ENCODE measurements around the gene CSRP2. TPM values are rescaled to one million over a fixed set of nuclear protein-coding genes. Genes with fewer than 3 reads are reported as not detected.

The CSRP2 gene
- total RNA-seq, 1 experiment from 2014 or later, result 36.1 TPM

DNA sequence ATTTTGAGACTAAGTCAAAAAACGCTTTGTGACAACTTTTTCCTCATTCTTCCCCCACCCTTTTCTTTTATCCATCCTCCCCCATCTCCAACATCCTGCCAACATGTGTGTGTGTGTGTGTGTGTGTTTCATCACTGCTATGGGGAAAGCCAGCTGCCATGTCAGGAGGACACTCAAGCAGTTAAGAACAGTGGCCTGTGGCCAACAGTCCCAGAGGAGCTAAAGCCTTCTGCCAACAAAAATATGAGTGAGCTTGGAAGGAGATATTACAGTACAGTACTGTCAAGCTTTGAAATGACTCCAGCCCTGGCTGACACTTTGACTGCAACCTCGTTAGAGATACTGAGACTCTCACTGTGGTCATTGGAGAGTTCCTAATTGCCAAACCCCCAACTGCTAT lies 5.0 kb upstream of the CSRP2 start:
- Histone ChIP-seq H3K9ac (ENCODE audit: low read length) (no peak overlapping the region), H4K20me1 (ENCODE audit: insufficient read depth) (no peaks in the 10 kb centered on the region), H3K9me2 (ENCODE audit: insufficient read depth) (no peaks in the 10 kb centered on the region), H3K4me2 (ENCODE audit: low read length) (no peak overlapping the region), H3K27me3 (ENCODE audit: insufficient read depth, low read length) (no peaks in the 10 kb centered on the region), H3K79me2 (ENCODE audit: insufficient read depth, low read length) (no peaks in the 10 kb centered on the region), H2AFZ (ENCODE audit: low read depth, low read length, poor library complexity, severe bottlenecking) (no peak overlapping the region), H3K36me3 (ENCODE audit: control insufficient read depth in 1 of 2, insufficient read depth in 2 of 2, low read length in 2 of 2) (no peaks in the 10 kb centered on the region), H3K4me3 (replicated peaks in 1 of 2; ENCODE audit: low read depth in 1 of 2, low read length in 2 of 2) (no peak overlapping the region), H3K4me1 (ENCODE audit: control insufficient read depth in 1 of 2, insufficient read depth in 2 of 2, low read length in 2 of 2) (peaks cover 4 to 17% of the 10 kb centered on the region in 2 experiments; a peak in 3 of 4 replicates), H3K27ac (ENCODE audit: low read depth, low read length) (no peak overlapping the region), H3K9me3 (ENCODE audit: control insufficient read depth in 1 of 2, insufficient read depth in 1 of 2, low read depth in 1 of 2, low read length in 2 of 2) (no peaks in the 10 kb centered on the region)
- DNase-seq (ENCODE audit: low read depth, low spot score), result no peak
- TF ChIP-seq, protein P1, sequence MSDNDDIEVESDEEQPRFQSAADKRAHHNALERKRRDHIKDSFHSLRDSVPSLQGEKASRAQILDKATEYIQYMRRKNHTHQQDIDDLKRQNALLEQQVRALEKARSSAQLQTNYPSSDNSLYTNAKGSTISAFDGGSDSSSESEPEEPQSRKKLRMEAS (IDR thresholded peaks at IDR 0.05), result no peak
- TF ChIP-seq SIN3A (IDR thresholded peaks at IDR 0.05; ENCODE audit: low read depth), result no peak
- no peak for TF ChIP-seq YY1 (IDR thresholded peaks at IDR 0.05; ENCODE audit: extremely low read depth, insufficient replicate concordance, low read depth, low read length)
- no peak for TF ChIP-seq CBX3 (IDR thresholded peaks at IDR 0.05; ENCODE audit: low read depth)
- no peak for TF ChIP-seq TCF7L2 (IDR thresholded peaks at IDR 0.05; ENCODE audit: borderline replicate concordance, extremely low read depth, insufficient read depth, insufficient read length)
- TF ChIP-seq SP1 (IDR thresholded peaks at IDR 0.05; ENCODE audit: low read depth), result no peak
- no peak for TF ChIP-seq RAD21 (IDR thresholded peaks at IDR 0.05; ENCODE audit: low read depth)
- no peak for TF ChIP-seq POLR2A (IDR thresholded peaks at IDR 0.05; ENCODE audit: borderline replicate concordance, extremely low read depth, insufficient read depth, insufficient read length)
- POLR2A ChIA-PET, result no interaction called here
- CTCF ChIA-PET, result no interaction called here
- ATAC-seq, result no peak
- intact Hi-C loops (cut with micrococcal nuclease), result no loop called here
- no TSS peak for BruUV-seq (replicated peaks)
- RAD21 ChIA-PET (ENCODE audit: low non-redundant PET in 1 of 2, low total read pairs in 2 of 2, uncharacterized antibody in 2 of 2, unreplicated experiment in 2 of 2), result no interaction called here

DNA sequence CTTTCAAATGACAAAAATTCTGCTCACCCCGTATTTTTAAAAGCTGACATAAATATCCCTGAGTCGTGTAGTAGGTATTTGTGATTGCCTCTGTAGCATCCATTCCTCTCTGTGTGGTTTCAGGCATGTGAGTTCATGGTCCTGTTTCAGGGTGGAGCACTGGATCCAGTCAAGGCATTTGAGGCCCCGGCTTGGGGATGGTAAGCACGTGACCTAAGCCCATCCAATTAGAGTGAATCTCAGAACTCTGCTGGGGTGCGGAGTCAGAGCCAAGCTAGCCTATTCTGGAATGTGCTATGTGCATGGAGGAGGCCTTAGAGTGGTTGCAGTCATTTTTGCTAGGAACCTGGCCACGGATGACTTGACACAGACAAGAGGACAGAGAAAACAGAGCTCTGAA lies 4.3 kb upstream of the CSRP2 start:
- Histone ChIP-seq H3K4me3 (replicated peaks in 1 of 2; ENCODE audit: low read depth in 1 of 2, low read length in 2 of 2) (no peak overlapping the region), H3K9ac (ENCODE audit: low read length) (no peak overlapping the region), H3K36me3 (ENCODE audit: control insufficient read depth in 1 of 2, insufficient read depth in 2 of 2, low read length in 2 of 2) (no peaks in the 10 kb centered on the region), H3K9me3 (ENCODE audit: control insufficient read depth in 1 of 2, insufficient read depth in 1 of 2, low read depth in 1 of 2, low read length in 2 of 2) (no peaks in the 10 kb centered on the region), H3K27me3 (ENCODE audit: insufficient read depth, low read length) (no peaks in the 10 kb centered on the region), H3K27ac (ENCODE audit: low read depth, low read length) (no peak overlapping the region), H3K9me2 (ENCODE audit: insufficient read depth) (no peaks in the 10 kb centered on the region), H3K79me2 (ENCODE audit: insufficient read depth, low read length) (no peaks in the 10 kb centered on the region), H3K4me2 (ENCODE audit: low read length) (no peak overlapping the region), H4K20me1 (ENCODE audit: insufficient read depth) (no peaks in the 10 kb centered on the region), H2AFZ (ENCODE audit: low read depth, low read length, poor library complexity, severe bottlenecking) (no peak overlapping the region), H3K4me1 (ENCODE audit: control insufficient read depth in 1 of 2, insufficient read depth in 2 of 2, low read length in 2 of 2) (peaks cover 4 to 20% of the 10 kb centered on the region in 2 experiments; a peak in 3 of 4 replicates)
- CTCF ChIA-PET, result no interaction called here
- POLR2A ChIA-PET, result no interaction called here
- ATAC-seq (no peak), DNase-seq (ENCODE audit: low read depth, low spot score) (no peak)
- TF ChIP-seq ZFX (IDR thresholded peaks at IDR 0.05), result no peak
- no peak for TF ChIP-seq EZH2 (IDR thresholded peaks at IDR 0.05)
- TF ChIP-seq SRF (IDR thresholded peaks at IDR 0.05; ENCODE audit: low read depth), result no peak
- no peak for TF ChIP-seq SP1 (IDR thresholded peaks at IDR 0.05; ENCODE audit: low read depth)
- TF ChIP-seq YY1 (IDR thresholded peaks at IDR 0.05; ENCODE audit: extremely low read depth, insufficient replicate concordance, low read depth, low read length), result no peak
- no peak for TF ChIP-seq ELF1 (IDR thresholded peaks at IDR 0.05; ENCODE audit: borderline replicate concordance, low read depth)
- TF ChIP-seq ZNF274 (IDR thresholded peaks at IDR 0.05; ENCODE audit: low read depth, low read length), result no peak
- TF ChIP-seq POLR2A (IDR thresholded peaks at IDR 0.05; ENCODE audit: borderline replicate concordance, extremely low read depth, insufficient read depth, insufficient read length), result no peak
- TF ChIP-seq CEBPB (IDR thresholded peaks at IDR 0.05; ENCODE audit: low read depth), result no peak
- no peak for TF ChIP-seq JUND (IDR thresholded peaks at IDR 0.05)
- intact Hi-C loops (cut with micrococcal nuclease), result no loop called here
- no TSS peak for BruUV-seq (replicated peaks)
- RAD21 ChIA-PET (ENCODE audit: low non-redundant PET in 1 of 2, low total read pairs in 2 of 2, uncharacterized antibody in 2 of 2, unreplicated experiment in 2 of 2), result no interaction called here

Data from HCT116 (cell line).